HT1080 (cell line): ENCODE measurements around the gene SNED1. TPM values are rescaled to one million over a fixed set of nuclear protein-coding genes. Genes with fewer than 3 reads are reported as not detected.

Experiments used
- DNase-seq: peaks from one replicate; pipeline ENCODE4 v3.0.0-alpha.2; 2015; ENCODE audit warnings: low read depth
- total RNA-seq: library from RNA; depleted of rRNA; stranded (reverse); fragments of >200 nt; shearing (Covaris generic); gene quantifications from 2 replicates; pipeline ENCODE4 v1.2.3, GENCODE V29; 2014

The SNED1 gene
- total RNA-seq, 1 experiment from 2014 or later: 2.7 TPM

- DNase-seq: no peak
Measured at GRCh38 chr2:241003830-241004564, 5.6 kb downstream of the SNED1 start.

- DNase-seq: no peak
Measured at GRCh38 chr2:241005569-241005968, 7.2 kb downstream of the SNED1 start.

- no peak for DNase-seq
Measured at GRCh38 chr2:241006412-241006811, 8.0 kb downstream of the SNED1 start.

GRCh38 chr2:241007111-241007510, 8.7 kb downstream of the SNED1 start:
- no peak for DNase-seq

- no peak for DNase-seq
Measured at GRCh38 chr2:241007880-241008710, 9.7 kb downstream of the SNED1 start.

GRCh38 chr2:241008711-241009121, 10.3 kb downstream of the SNED1 start:
- no peak for DNase-seq

- no peak for DNase-seq
Measured at GRCh38 chr2:241009191-241009590, 10.8 kb downstream of the SNED1 start.

- peak; percentile 72 for DNase-seq
Measured at GRCh38 chr2:241009601-241010530, 11.4 kb downstream of the SNED1 start.

- DNase-seq: no peak
Measured at GRCh38 chr2:241010531-241011295, 12.3 kb downstream of the SNED1 start.

GRCh38 chr2:241011296-241011600, 12.8 kb downstream of the SNED1 start:
- DNase-seq: no peak

GRCh38 chr2:241011751-241012510, 13.5 kb downstream of the SNED1 start:
- no peak for DNase-seq

- no peak for DNase-seq
Measured at GRCh38 chr2:241014224-241014623, 15.8 kb downstream of the SNED1 start.

GRCh38 chr2:241014764-241015163, 16.3 kb downstream of the SNED1 start:
- no peak for DNase-seq

GRCh38 chr2:241015439-241015838, 17.0 kb downstream of the SNED1 start:
- DNase-seq: no peak

GRCh38 chr2:241017228-241017940, 19.0 kb downstream of the SNED1 start:
- no peak for DNase-seq

GRCh38 chr2:241018051-241018891, 19.9 kb downstream of the SNED1 start:
- no peak for DNase-seq

GRCh38 chr2:241019441-241020139, 21.2 kb downstream of the SNED1 start:
- no peak for DNase-seq

- no peak for DNase-seq
Measured at GRCh38 chr2:241020201-241020600, 21.8 kb downstream of the SNED1 start.
